OCI-M2 (cell line): ENCODE measurements around the gene FRMD7.

ENCODE experiments used
- DNase-seq: peaks from one replicate; lab custom pipeline; 2025; ENCODE audit not compliant: unreplicated experiment; lab: John Stamatoyannopoulos, UW

Gene FRMD7

DNA sequence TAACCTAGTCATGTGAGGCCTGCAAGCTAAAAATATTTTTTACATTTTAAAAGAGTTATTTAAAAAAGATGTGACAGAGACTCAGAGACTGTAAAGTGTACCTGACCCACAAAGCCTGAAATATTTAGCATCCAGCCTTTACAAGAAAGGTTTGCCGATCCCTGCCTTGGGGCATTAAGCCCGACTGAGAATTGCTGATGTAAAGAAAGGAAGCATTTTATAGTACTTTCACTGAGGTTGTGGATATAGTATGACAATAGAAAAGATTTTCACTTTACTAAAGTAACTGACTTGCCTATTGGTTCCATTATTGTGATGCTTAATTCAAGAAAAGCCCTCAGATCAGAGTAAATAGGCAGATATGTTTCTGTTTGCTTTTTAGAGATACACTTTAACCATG is 87.8 kb downstream of the FRMD7 start:
- DNase-seq = no peak

DNA sequence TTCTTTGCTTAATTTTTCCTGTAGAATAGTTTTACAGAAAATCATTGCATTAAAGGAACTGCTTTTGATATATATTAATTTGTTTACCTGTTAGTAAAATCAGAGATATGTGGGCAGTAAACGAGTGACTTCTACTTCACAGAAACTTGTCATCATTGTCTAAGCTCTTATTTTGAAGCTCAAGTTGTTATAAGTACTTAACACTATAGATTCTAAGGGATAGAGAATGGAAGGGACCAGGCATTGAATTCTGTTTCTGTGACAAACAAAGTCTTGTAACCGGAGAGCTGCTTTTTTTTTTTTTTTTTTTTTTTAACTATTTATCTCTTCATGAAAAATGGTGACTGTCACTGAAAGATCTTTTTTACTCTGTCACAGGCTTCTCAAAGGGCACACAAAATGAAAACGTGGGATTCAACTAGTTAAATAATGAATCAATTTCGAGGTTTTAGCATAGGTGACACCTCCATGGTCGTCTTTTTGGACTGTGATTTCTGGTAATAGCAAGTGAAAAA is 90.3 kb downstream of the FRMD7 start:
- DNase-seq = no peak

DNA sequence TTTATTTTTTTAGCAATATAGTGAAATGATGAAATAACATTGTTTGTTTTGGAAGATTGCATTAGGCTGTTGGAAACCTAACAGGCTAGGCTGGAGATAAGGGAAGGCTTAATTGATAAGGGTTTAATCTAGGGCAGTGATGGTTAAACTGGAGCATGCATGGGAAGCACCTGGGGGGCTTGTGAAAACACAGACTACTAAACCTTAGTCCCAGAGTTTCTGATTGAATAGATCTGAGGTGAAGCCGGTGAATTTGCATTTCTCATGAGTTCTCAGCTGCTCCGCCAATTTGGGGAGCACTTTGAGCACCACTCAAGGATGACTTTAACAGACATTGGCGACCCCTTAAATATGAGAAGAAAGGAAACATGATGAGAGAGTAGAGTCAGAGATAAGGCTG is 93.2 kb downstream of the FRMD7 start:
- DNase-seq = no peak

DNA sequence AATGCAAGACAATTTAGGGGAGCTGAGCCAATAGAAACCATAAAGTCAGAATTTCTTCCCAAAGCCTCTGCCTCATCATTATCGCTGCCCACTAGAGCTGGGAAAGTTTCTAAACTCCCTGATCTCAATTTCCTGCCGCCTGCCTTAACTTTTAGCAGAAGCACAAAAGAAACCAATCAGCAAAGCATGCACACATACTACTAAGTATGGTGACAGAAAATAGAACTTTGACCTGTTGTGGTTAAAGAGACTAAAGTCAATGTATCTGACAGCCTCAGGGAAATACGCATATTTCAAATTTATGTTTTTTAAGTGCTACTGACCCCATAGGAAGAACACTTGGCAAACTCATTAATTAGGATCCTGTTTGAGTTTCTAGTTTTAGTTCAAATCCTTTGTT is 94.7 kb downstream of the FRMD7 start:
- no peak for DNase-seq

DNA sequence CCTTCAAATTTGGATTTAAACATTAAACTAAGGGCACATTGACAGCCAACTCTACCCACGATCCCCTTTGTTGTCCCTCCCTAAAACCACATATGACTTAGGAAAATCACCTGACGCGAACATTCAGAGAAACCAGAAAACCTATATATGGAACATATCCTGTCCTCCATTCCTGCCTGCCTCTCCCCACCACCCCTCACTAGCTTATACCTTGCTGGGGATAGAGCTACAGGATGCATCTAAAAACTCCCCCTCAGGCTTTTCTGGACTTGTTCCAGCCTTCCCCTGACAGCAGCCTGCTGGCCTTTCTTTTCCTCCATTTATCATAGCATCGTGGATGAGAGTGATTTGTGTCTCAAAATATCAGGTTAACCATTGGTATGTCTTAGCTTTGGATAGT is 96.0 kb downstream of the FRMD7 start:
- DNase-seq = no peak

DNA sequence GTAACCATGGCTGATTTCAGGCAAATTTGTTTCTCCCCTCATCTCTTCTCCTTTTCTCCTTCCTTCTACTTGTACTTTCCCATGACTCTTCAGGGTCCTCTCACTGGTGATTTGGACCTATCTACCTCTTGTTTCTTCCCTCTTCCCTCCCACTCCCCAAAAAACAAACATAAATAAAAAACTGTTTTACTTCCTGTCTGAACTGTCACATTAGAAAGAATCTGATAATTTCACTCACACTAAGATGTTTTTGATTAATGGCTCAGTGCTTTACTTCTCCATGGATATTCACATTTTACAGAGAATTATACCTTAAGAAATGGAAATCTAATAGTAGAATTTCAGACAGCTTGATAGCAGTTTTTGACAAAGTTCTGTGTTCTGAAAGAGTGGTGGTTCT is 97.6 kb downstream of the FRMD7 start:
- no peak for DNase-seq
